ENCODE results near the gene KICS2.

The KICS2 gene

GRCh38 chr12:64181430-64182291, 40.4 kb downstream of the KICS2 start:
- no peaks in the 10 kb centered on the region for H3K9me3 ChIP-seq (ENCODE audit: control insufficient read depth, low read length)
- H3K4me3 ChIP-seq (ENCODE audit: insufficient read depth, low read depth, low read length, poor library complexity, severe bottlenecking): no peak overlapping the region
- DNase-seq: no peak
- H3K27me3 ChIP-seq (replicated peaks; ENCODE audit: control insufficient read depth, insufficient read depth, low read length, poor library complexity, severe bottlenecking): no peaks in the 10 kb centered on the region
- no peaks in the 10 kb centered on the region for H3K36me3 ChIP-seq (ENCODE audit: control insufficient read depth, insufficient read depth, low read length)
- H3K27ac ChIP-seq (ENCODE audit: insufficient read depth, low read length, poor library complexity, severe bottlenecking): no peak overlapping the region
- no peaks in the 10 kb centered on the region for H3K4me1 ChIP-seq (ENCODE audit: control insufficient read depth, insufficient read depth, low read length, poor library complexity, severe bottlenecking)

- Histone ChIP-seq H3K4me1 (ENCODE audit: control insufficient read depth, insufficient read depth, low read length, poor library complexity, severe bottlenecking) (no peaks in the 10 kb centered on the region), H3K27me3 (replicated peaks; ENCODE audit: control insufficient read depth, insufficient read depth, low read length, poor library complexity, severe bottlenecking) (no peaks in the 10 kb centered on the region), H3K36me3 (ENCODE audit: control insufficient read depth, insufficient read depth, low read length) (no peaks in the 10 kb centered on the region), H3K27ac (ENCODE audit: insufficient read depth, low read length, poor library complexity, severe bottlenecking) (no peak overlapping the region), H3K4me3 (ENCODE audit: insufficient read depth, low read depth, low read length, poor library complexity, severe bottlenecking) (no peak overlapping the region), H3K9me3 (ENCODE audit: control insufficient read depth, low read length) (no peaks in the 10 kb centered on the region)
- DNase-seq: no peak
These were observed 41.1 kb downstream of the KICS2 start for GRCh38 chr12:64180951-64181350.

GRCh38 chr12:64178122-64178521, 44.0 kb downstream of the KICS2 start:
- Histone ChIP-seq H3K4me1 (ENCODE audit: control insufficient read depth, insufficient read depth, low read length, poor library complexity, severe bottlenecking) (no peaks in the 10 kb centered on the region), H3K27ac (ENCODE audit: insufficient read depth, low read length, poor library complexity, severe bottlenecking) (no peak overlapping the region), H3K9me3 (ENCODE audit: control insufficient read depth, low read length) (no peaks in the 10 kb centered on the region), H3K4me3 (ENCODE audit: insufficient read depth, low read depth, low read length, poor library complexity, severe bottlenecking) (no peak overlapping the region), H3K36me3 (ENCODE audit: control insufficient read depth, insufficient read depth, low read length) (no peaks in the 10 kb centered on the region), H3K27me3 (replicated peaks; ENCODE audit: control insufficient read depth, insufficient read depth, low read length, poor library complexity, severe bottlenecking) (no peaks in the 10 kb centered on the region)
- DNase-seq: no peak

GRCh38 chr12:64177001-64177400, 45.1 kb downstream of the KICS2 start:
- H3K27ac ChIP-seq (ENCODE audit: insufficient read depth, low read length, poor library complexity, severe bottlenecking): no peak overlapping the region
- no peak for DNase-seq
- H3K36me3 ChIP-seq (ENCODE audit: control insufficient read depth, insufficient read depth, low read length): no peaks in the 10 kb centered on the region
- H3K9me3 ChIP-seq (ENCODE audit: control insufficient read depth, low read length): no peaks in the 10 kb centered on the region
- H3K4me1 ChIP-seq (ENCODE audit: control insufficient read depth, insufficient read depth, low read length, poor library complexity, severe bottlenecking): no peaks in the 10 kb centered on the region
- no peak overlapping the region for H3K4me3 ChIP-seq (ENCODE audit: insufficient read depth, low read depth, low read length, poor library complexity, severe bottlenecking)
- no peaks in the 10 kb centered on the region for H3K27me3 ChIP-seq (replicated peaks; ENCODE audit: control insufficient read depth, insufficient read depth, low read length, poor library complexity, severe bottlenecking)

GRCh38 chr12:64175254-64175945, 46.7 kb downstream of the KICS2 start:
- Histone ChIP-seq H3K4me1 (ENCODE audit: control insufficient read depth, insufficient read depth, low read length, poor library complexity, severe bottlenecking) (no peaks in the 10 kb centered on the region), H3K27ac (ENCODE audit: insufficient read depth, low read length, poor library complexity, severe bottlenecking) (no peak overlapping the region), H3K9me3 (ENCODE audit: control insufficient read depth, low read length) (no peaks in the 10 kb centered on the region), H3K4me3 (ENCODE audit: insufficient read depth, low read depth, low read length, poor library complexity, severe bottlenecking) (no peak overlapping the region), H3K27me3 (replicated peaks; ENCODE audit: control insufficient read depth, insufficient read depth, low read length, poor library complexity, severe bottlenecking) (no peaks in the 10 kb centered on the region), H3K36me3 (ENCODE audit: control insufficient read depth, insufficient read depth, low read length) (no peaks in the 10 kb centered on the region)
- no peak for DNase-seq

- Histone ChIP-seq H3K27me3 (replicated peaks; ENCODE audit: control insufficient read depth, insufficient read depth, low read length, poor library complexity, severe bottlenecking) (no peaks in the 10 kb centered on the region), H3K36me3 (ENCODE audit: control insufficient read depth, insufficient read depth, low read length) (no peaks in the 10 kb centered on the region), H3K27ac (ENCODE audit: insufficient read depth, low read length, poor library complexity, severe bottlenecking) (no peak overlapping the region), H3K9me3 (ENCODE audit: control insufficient read depth, low read length) (no peaks in the 10 kb centered on the region), H3K4me1 (ENCODE audit: control insufficient read depth, insufficient read depth, low read length, poor library complexity, severe bottlenecking) (no peaks in the 10 kb centered on the region), H3K4me3 (ENCODE audit: insufficient read depth, low read depth, low read length, poor library complexity, severe bottlenecking) (no peak overlapping the region)
- no peak for DNase-seq
These were observed 48.6 kb downstream of the KICS2 start for GRCh38 chr12:64173456-64173855.
